Activated T-helper 9 cell treated with anti-CD3 and anti-CD28 coated beads, Interleukin-2, amount 50 U/mL, for 16 hours (primary cell): ENCODE results near the gene CENPX.

Experiments used
- DNase-seq: peaks from one replicate; pipeline ENCODE4 v3.0.0-alpha.2; 2020; ENCODE audit warnings: low read depth

CENPX gene

DNA sequence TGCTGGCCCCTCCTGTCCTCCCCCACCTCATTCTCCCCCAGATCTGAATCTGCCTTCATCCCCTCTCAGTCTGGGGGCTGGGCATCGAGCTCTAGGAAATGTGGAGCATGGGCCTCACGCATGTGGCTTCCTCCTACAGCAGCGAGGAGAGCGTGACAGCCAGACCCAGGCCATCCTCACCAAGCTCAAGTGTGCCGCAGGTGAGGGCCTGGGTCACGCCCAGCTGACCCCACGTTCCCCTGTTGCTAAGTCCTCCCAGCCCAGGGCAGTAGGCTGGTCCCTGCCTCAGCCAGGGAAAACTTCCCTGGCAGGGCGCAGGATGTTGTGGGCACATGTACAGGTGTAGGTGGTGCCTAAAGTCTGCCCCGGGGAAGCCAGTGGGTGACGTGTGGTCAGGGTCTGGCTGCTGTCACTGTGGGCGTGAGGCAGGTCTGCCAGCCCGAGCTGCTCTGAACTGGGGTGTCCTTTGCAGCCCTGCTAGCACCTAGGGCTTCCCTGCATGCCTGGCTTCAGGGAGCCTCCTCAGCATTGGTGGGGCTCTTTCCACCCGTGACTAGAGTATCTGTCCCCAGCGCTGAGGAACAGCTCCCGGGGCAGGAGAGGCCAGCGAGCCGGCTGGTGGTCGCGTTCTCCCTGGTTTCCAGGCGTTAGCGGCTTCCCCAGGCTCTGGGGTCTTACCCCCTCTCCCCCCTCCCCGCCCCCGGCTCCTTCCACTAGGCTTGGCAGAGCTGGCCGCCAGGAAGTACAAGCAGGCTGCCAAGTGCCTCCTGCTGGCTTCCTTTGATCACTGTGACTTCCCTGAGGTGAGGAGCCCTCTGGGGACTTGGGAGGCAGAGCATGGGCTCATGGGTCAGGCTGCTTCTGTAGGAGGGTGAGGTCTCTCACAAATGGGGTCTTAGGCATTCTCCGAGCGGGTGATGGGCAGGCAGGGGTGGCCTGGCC, 32.6 kb upstream of the CENPX start:
- no peak for DNase-seq

- DNase-seq = no peak
These were observed 31.8 kb upstream of the CENPX start for GRCh38 chr17:82054351-82055022.

GRCh38 chr17:82053556-82054263, 31.0 kb upstream of the CENPX start:
- DNase-seq = no peak

DNA sequence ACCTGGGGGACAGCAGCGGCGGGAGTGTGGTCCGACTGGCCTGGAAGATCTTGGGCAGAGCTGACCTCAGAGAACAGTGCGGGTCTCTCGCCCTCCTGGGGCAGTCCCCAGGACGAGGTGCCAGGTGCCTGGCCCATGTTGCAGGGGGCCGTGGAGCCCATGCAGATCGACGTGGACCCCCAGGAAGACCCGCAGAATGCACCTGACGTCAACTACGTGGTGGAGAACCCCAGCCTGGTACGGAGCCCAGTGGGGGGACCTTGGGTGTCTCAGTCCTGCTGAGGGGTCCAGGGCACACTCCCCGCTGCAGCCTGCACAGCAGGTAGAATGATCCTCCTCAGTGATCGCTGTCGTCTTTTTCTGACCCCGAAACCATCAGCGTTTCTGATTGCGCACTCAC, 30.5 kb upstream of the CENPX start:
- no peak for DNase-seq

DNA sequence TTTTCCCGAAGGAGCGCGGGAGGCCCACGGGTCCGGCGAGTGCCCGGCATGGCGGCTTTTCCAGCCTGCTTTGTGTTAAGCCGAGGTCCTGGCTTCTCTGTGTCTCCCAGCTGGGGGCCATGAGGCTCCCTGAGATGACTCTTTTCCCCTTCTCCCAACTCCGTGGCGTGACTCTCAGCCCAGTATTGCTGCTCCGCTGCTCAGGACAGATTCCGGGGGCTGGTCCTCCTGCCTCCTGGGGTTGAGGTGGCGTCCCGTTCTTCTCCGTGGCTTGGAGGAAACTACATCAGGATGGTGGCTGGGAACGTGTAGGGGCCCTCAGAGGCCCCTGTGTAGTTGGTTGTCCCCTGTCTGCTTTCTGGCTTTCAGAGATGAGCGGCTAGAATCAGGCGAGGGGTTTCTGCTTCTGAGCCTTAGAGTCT, 30.0 kb upstream of the CENPX start:
- no peak for DNase-seq

DNA sequence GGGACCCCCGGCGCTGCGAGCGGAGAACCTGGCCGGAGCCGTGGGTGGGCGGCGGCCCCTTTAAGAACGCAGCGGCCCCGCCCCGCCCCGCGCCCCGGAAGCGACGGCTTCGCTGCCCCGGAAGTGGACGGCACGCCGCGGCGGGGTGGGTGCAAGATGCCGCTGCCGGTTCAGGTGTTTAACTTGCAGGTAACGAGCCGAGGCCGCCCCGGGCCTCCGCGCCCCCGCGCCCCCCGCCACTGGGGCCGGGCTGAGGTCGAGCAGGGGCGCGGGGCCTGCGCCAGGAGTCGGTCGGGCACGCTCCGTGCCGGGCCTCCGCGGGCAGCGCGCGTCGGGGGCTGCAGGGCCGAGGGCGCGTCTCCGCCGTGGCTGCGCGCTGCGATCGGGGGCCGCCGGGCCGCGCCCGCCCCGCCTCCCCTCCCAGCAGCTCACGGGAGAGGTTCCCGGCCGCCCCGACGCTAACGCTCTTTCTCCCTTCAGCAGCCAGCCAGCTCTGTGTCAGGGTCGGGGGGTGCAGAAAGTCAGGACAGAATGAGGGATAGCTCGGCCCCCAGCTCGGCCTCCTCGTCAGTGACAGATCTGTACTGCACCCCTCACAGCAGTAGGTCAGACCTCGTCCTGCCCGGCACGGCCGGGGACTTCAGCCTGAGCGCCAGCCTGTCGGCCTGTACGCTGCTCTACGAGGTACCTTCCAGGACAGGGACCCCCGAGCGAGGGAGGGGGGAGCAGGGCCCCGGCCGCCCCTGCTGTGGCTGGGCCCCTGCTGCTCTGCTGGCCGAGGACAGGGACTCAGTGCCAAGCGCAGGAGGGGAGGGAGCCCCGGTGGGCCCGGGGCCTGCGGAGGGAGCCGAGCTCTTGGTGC, 29.3 kb upstream of the CENPX start, which contains the start of the genes GPS1 and RFNG:
Gene GPS1, plus strand, starts transcription at position 123 of the 862 bp plus-strand sequence. Its CDS starts 34 bp downstream, at position 157.
Gene RFNG, minus strand, starts transcription at position 36 of the 862 bp plus-strand sequence. CDS start 45 bp downstream, outside the sequence.
- DNase-seq = peak; percentile 78

GRCh38 chr17:82050761-82051641, 28.3 kb upstream of the CENPX start:
- DNase-seq = no peak

DNA sequence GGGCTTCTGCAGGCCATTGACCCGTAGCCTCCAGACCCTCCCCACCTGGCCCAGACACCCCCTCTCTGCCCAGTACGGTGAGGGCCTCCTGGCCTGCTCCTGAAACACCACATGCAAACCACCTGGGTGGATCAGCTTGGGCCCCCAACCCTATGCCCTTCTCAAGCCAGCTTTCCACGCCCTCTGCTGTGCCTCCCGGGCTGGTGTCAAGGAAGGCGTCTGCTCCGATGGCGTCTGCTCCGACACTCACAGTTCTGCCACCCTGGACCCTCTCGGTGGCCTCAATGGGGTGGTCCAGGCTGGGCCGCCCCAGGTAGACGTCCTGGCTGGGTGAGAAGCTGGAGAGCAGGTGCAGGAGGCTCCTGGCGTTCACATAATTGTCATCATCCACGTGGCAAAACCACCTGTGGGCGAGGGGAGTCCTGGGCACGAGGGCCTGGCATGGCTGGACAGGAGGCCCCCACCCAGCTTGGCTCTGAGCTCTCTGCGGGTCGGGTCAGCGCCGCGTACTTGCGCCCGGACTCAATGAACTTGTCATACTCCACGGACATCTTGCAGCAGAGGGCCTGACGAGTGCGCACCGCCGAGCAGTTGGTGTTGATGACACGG, 27.6 kb upstream of the CENPX start:
- DNase-seq = no peak

DNA sequence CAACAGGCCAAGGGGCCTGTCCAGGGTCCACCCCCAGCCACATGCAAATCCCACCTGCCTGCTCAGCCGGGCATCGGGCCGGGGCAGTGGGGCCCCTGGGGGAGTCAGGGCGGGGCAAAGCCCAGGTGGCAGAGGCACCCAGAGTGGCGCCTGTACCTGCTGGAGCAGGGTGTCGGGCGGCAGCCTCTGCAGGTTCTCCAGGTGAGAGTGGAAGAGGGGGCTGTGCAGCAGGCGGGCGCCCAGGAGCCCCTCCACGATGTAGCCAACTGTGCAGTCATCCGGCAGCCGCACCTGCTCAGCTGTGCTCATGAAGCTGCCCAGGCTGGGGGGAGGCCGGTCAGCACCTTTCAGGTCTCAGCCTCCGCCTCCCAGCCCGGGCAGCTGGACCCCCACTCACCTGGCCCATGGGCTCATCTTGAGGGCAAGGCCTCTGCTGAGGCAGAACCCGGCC, 26.9 kb upstream of the CENPX start:
- DNase-seq = no peak

DNA sequence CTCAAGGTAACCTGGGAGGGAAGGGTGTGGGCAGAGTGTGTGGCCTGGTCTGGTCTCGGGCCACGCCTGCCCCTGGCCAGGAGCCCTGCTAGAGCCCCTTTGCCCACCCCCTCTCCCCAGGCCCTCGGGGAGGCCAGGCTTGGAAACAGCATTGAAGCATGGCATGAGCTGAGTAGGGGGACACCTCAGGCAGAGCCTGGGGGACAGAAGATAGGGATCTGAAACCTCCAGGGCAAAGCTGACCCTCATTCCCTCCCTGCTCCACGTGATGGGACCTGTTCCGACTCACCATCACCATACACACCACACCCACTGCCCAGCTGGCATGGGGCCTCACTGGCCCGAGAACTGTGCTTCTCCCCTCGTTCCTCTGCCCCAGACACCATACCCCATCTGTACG, 26.4 kb upstream of the CENPX start:
- DNase-seq = no peak

DNA sequence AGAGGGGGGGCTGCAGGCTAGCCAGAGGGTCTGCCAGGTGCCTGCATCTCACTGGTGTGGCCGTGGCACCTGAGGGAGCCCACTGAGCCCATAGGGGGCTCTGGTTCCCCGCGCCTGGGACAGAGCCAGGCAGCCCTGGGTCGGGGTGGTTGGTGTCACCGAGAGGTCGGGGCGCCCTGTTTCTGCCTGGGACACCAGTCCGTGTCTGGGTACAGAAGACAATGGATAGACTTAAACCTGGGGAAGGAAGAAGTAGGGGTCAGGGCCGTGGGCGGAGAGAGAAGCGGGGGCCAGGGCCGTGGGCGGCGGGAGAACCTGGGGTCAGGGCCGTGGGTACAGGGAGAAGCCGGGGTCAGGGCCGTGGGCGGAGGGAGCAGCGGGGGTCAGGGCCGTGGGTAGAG, 25.9 kb upstream of the CENPX start:
- no peak for DNase-seq

- DNase-seq = no peak
These were observed 25.4 kb upstream of the CENPX start for GRCh38 chr17:82047914-82048570.

GRCh38 chr17:82047379-82047778, 24.7 kb upstream of the CENPX start:
- no peak for DNase-seq

DNA sequence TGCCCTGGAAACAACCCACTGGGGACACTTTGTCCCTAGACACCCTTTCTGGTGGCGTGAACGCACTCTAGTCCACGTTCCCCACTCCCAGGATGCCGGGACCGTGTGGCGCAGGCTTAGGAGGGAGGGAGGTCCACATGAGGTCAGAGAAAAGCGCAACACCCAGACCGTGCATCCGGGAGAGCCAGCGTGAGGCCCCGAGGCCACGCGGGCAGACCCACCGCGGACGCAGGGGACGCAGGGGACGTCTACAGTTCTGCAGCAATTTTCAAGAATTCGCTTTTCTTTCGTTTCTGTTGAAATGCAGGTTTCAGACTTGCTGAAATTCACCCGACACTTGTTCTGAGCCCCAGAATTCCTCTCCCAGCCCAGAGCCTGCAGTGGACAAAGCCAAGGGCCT, 24.2 kb upstream of the CENPX start:
- DNase-seq = no peak

DNA sequence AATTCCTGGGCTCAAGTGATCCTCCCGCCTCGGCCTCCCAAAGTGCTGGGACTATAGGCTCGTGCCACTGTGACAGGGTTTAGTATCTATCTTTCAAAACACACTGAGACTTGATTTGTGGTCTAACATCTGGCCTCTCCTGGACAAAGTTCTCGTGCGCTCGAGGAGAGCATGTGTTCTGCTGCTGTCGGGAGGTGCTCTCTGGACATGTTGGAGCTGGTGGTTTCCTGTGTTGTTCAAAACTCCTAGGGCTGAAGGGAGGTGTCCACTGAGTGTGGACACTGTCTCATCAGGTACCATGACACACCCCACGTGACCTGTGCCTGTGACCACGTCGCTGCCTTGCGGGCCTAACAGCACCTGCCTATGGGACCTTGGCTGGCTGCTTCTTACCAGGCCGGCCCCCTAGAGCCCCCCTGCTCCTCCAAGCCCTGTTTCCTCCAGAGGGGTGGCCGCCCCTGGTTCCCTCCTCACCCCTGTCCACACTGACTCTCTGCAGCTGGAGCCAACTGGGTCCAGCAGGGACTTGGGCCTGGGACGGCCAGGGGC, 23.3 kb upstream of the CENPX start:
- no peak for DNase-seq

GRCh38 chr17:82043507-82043906, 20.8 kb upstream of the CENPX start:
- DNase-seq = no peak

GRCh38 chr17:82042649-82043048, 20.0 kb upstream of the CENPX start:
- DNase-seq = no peak

GRCh38 chr17:82041144-82041814, 18.6 kb upstream of the CENPX start:
- no peak for DNase-seq
